RWPE1 (cell line): ENCODE results near the gene SAAL1.

Experiments used
- CTCF ChIA-PET: fragments of 350-600 bp; sonication (Branson Sonifier 250); formaldehyde crosslinking; extraction: SDS; loops from one replicate; lab custom pipeline; 2021; lab: Yijun Ruan, JAX
- POLR2A ChIA-PET: fragments of 400-600 bp; formaldehyde crosslinking; extraction: SDS; loops from one replicate; lab custom pipeline; 2020; ENCODE audit warnings: antibody characterized with exemption; ENCODE audit not compliant: low non-redundant PET; lab: Yijun Ruan, JAX
- DNase-seq: peaks from one replicate; pipeline ENCODE4 v3.0.0; 2012; ENCODE audit warnings: low spot score
- H3K27ac ChIP-seq: fragments of 450-650 bp; 2 replicates; pipeline ENCODE4 v1.5.1; 2017
- CTCF ChIP-seq: fragments of 450-650 bp; conservative IDR thresholded peaks from 2 replicates; pipeline ENCODE4 v1.5.1; 2017; ENCODE audit warnings: low read depth, mild to moderate bottlenecking

The SAAL1 gene

GRCh38 chr11:18063125-18063524, 42.8 kb downstream of the SAAL1 start:
- ChIA-PET CTCF (interaction anchor here (0.5 kb wide), 1 partner anchor 84 kb away, joined by 3 read pairs; no protein-coding TSS in a partner anchor), POLR2A (no interaction called here)
- no peak overlapping the region for H3K27ac ChIP-seq
- no peak for DNase-seq
- no peak for TF ChIP-seq CTCF

GRCh38 chr11:18061351-18061750, 44.5 kb downstream of the SAAL1 start:
- no peak for DNase-seq
- CTCF ChIA-PET = no interaction called here
- no peak overlapping the region for H3K27ac ChIP-seq
- POLR2A ChIA-PET = no interaction called here
- TF ChIP-seq CTCF = no peak

GRCh38 chr11:18056561-18057181, 49.2 kb downstream of the SAAL1 start:
- DNase-seq = no peak
- CTCF ChIA-PET = no interaction called here
- POLR2A ChIA-PET = interaction anchor here (0.6 kb wide), 1 partner anchor 22 kb away, joined by 3 read pairs; no protein-coding TSS in a partner anchor

GRCh38 chr11:18054511-18055103, 51.3 kb downstream of the SAAL1 start:
- H3K27ac ChIP-seq = no peak overlapping the region
- DNase-seq = no peak
- ChIA-PET POLR2A (no interaction called here), CTCF (no interaction called here)
- TF ChIP-seq CTCF = no peak

More at GRCh38 chr11:18056561-18057181, 49.2 kb downstream of the SAAL1 start:
- TF ChIP-seq CTCF = no peak
- H3K27ac ChIP-seq = no peak overlapping the region

GRCh38 chr11:18050848-18051247, 55.0 kb downstream of the SAAL1 start:
- ChIA-PET POLR2A (no interaction called here), CTCF (no interaction called here)
- TF ChIP-seq CTCF = no peak
- no peak overlapping the region for H3K27ac ChIP-seq
- DNase-seq = no peak

- CTCF ChIA-PET = no interaction called here
- peak; percentile 50 for DNase-seq
- TF ChIP-seq CTCF = no peak
- POLR2A ChIA-PET = no interaction called here
- H3K27ac ChIP-seq = no peak within 1 kb of the TSS
These were observed 59.6 kb downstream of the SAAL1 start, which contains the start of gene TPH1 for GRCh38 chr11:18046116-18046777. TPH1 (minus strand) TSS chr11:18046269; CDS start chr11:18040762, 5,507 bp downstream.
